ACC112 (cell line): ENCODE results near the gene DENND11.

ENCODE experiments used
- H2AFZ ChIP-seq: fragments of 200-600 bp; sonication (generic); one replicate; pipeline ENCODE4 v1.6.0; 2017; ENCODE audit warnings: antibody characterized with exemption, low read length; ENCODE audit not compliant: unreplicated experiment
- H3K27ac ChIP-seq: fragments of 200-600 bp; sonication (generic); 2 replicates; pipeline ENCODE4 v1.5.1; 2014; ENCODE audit warnings: low read depth, mild to moderate bottlenecking, antibody characterized with exemption, low read length, moderate library complexity
- H3K27me3 ChIP-seq: fragments of 200-600 bp; sonication (generic); 2 replicates; pipeline ENCODE4 v1.6.1; 2014; ENCODE audit warnings: mild to moderate bottlenecking, antibody characterized with exemption, low read length, moderate library complexity, mixed read lengths; ENCODE audit not compliant: insufficient read depth
- H3K36me3 ChIP-seq: fragments of 200-600 bp; sonication (generic); 2 replicates; pipeline ENCODE4 v1.6.1; 2016; ENCODE audit warnings: mild to moderate bottlenecking, antibody characterized with exemption, low read length, moderate library complexity, mixed read lengths; ENCODE audit not compliant: insufficient read depth
- H3K4me1 ChIP-seq: fragments of 200-600 bp; sonication (generic); one replicate; pipeline ENCODE4 v1.6.1; 2016; ENCODE audit warnings: low read length, mixed read lengths; ENCODE audit not compliant: insufficient read depth, unreplicated experiment, control insufficient read depth
- H3K4me3 ChIP-seq: fragments of 200-600 bp; sonication (generic); 2 replicates; pipeline ENCODE4 v1.5.1; 2014; ENCODE audit warnings: mild to moderate bottlenecking, low read depth, low read length
- H3K79me2 ChIP-seq: fragments of 200-600 bp; sonication (generic); one replicate; pipeline ENCODE4 v1.6.0; 2016; ENCODE audit warnings: low read length; ENCODE audit not compliant: control insufficient read depth, unreplicated experiment, insufficient read depth

DENND11 gene

GRCh38 chr7:141722529-141722928 is 20.6 kb upstream of the DENND11 start:
- Histone ChIP-seq H2AFZ (no peak overlapping the region), H3K36me3 (no peaks in the 10 kb centered on the region), H3K4me1 (no peaks in the 10 kb centered on the region), H3K27me3 (peaks cover 33% of the 10 kb centered on the region), H3K4me3 (no peak overlapping the region), H3K79me2 (no peaks in the 10 kb centered on the region), H3K27ac (no peak overlapping the region)

- Histone ChIP-seq H3K27me3 (peaks cover 58% of the 10 kb centered on the region), H3K79me2 (no peaks in the 10 kb centered on the region), H3K27ac (no peak overlapping the region), H2AFZ (no peak overlapping the region), H3K4me1 (no peaks in the 10 kb centered on the region), H3K36me3 (no peaks in the 10 kb centered on the region), H3K4me3 (no peak overlapping the region)
Observed at GRCh38 chr7:141717450-141717849, 15.5 kb upstream of the DENND11 start.

GRCh38 chr7:141715794-141716689 is 14.1 kb upstream of the DENND11 start:
- Histone ChIP-seq H3K79me2 (no peaks in the 10 kb centered on the region), H3K27ac (no peak overlapping the region), H3K4me3 (no peak overlapping the region), H2AFZ (no peak overlapping the region), H3K27me3 (peaks cover 58% of the 10 kb centered on the region), H3K4me1 (no peaks in the 10 kb centered on the region), H3K36me3 (no peaks in the 10 kb centered on the region)

GRCh38 chr7:141715018-141715417 is 13.1 kb upstream of the DENND11 start:
- no peaks in the 10 kb centered on the region for H3K4me1 ChIP-seq
- peaks cover 56% of the 10 kb centered on the region for H3K27me3 ChIP-seq
- no peaks in the 10 kb centered on the region for H3K36me3 ChIP-seq
- H3K27ac ChIP-seq: no peak overlapping the region
- H2AFZ ChIP-seq: no peak overlapping the region
- H3K79me2 ChIP-seq: no peaks in the 10 kb centered on the region
- no peak overlapping the region for H3K4me3 ChIP-seq

GRCh38 chr7:141714571-141714970 is 12.6 kb upstream of the DENND11 start:
- H2AFZ ChIP-seq: no peak overlapping the region
- no peaks in the 10 kb centered on the region for H3K79me2 ChIP-seq
- H3K27ac ChIP-seq: no peak overlapping the region
- H3K36me3 ChIP-seq: no peaks in the 10 kb centered on the region
- peaks cover 59% of the 10 kb centered on the region for H3K27me3 ChIP-seq
- no peak overlapping the region for H3K4me3 ChIP-seq
- H3K4me1 ChIP-seq: no peaks in the 10 kb centered on the region

- no peak overlapping the region for H3K4me3 ChIP-seq
- H2AFZ ChIP-seq: no peak overlapping the region
- no peaks in the 10 kb centered on the region for H3K79me2 ChIP-seq
- no peaks in the 10 kb centered on the region for H3K36me3 ChIP-seq
- peaks cover 62% of the 10 kb centered on the region for H3K27me3 ChIP-seq
- H3K27ac ChIP-seq: no peak overlapping the region
- H3K4me1 ChIP-seq: no peaks in the 10 kb centered on the region
Observed at GRCh38 chr7:141713890-141714289, 11.9 kb upstream of the DENND11 start.

GRCh38 chr7:141712603-141713255 is 10.8 kb upstream of the DENND11 start:
- Histone ChIP-seq H3K27ac (no peak overlapping the region), H2AFZ (no peak overlapping the region), H3K27me3 (peaks cover 56% of the 10 kb centered on the region), H3K4me1 (no peaks in the 10 kb centered on the region), H3K4me3 (no peak overlapping the region), H3K79me2 (no peaks in the 10 kb centered on the region), H3K36me3 (no peaks in the 10 kb centered on the region)

- Histone ChIP-seq H3K27me3 (peaks cover 43% of the 10 kb centered on the region), H3K27ac (no peak overlapping the region), H3K4me3 (no peak overlapping the region), H3K4me1 (no peaks in the 10 kb centered on the region), H2AFZ (no peak overlapping the region), H3K36me3 (no peaks in the 10 kb centered on the region), H3K79me2 (no peaks in the 10 kb centered on the region)
Observed at GRCh38 chr7:141710301-141710700, 8.3 kb upstream of the DENND11 start.

GRCh38 chr7:141709749-141710148 is 7.8 kb upstream of the DENND11 start:
- H3K4me3 ChIP-seq: no peak overlapping the region
- no peaks in the 10 kb centered on the region for H3K36me3 ChIP-seq
- no peak overlapping the region for H3K27ac ChIP-seq
- H3K27me3 ChIP-seq: peaks cover 37% of the 10 kb centered on the region; the same call in 1 of the 2 replicates
- H3K79me2 ChIP-seq: no peaks in the 10 kb centered on the region
- no peaks in the 10 kb centered on the region for H3K4me1 ChIP-seq
- H2AFZ ChIP-seq: no peak overlapping the region

GRCh38 chr7:141709318-141709717 is 7.4 kb upstream of the DENND11 start:
- Histone ChIP-seq H3K4me3 (no peak overlapping the region), H3K4me1 (no peaks in the 10 kb centered on the region), H3K79me2 (no peaks in the 10 kb centered on the region), H3K27me3 (peaks cover 33% of the 10 kb centered on the region; the same call in 1 of the 2 replicates), H3K27ac (no peak overlapping the region), H2AFZ (no peak overlapping the region), H3K36me3 (no peaks in the 10 kb centered on the region)

GRCh38 chr7:141708351-141708750 is 6.4 kb upstream of the DENND11 start, which contains the start of gene WEE2:
Gene WEE2, plus strand, starts transcription at chr7:141708353. Its CDS starts 406 bp downstream, at chr7:141708759.
- Histone ChIP-seq H3K4me1 (no peaks in the 10 kb centered on the region), H2AFZ (no peak within 1 kb of the TSS), H3K36me3 (no peaks in the 10 kb centered on the region), H3K79me2 (no peaks in the 10 kb centered on the region), H3K4me3 (no peak within 1 kb of the TSS), H3K27me3 (peaks cover 28% of the 10 kb centered on the region; the same call in 1 of the 2 replicates), H3K27ac (no peak within 1 kb of the TSS)
